BE2C (cell line): Measurements from ENCODE around the gene CUL5.

Experiments used
- DNase-seq: peaks from one replicate; pipeline ENCODE4 v3.0.0-alpha.2; 2020
- H3K27me3 ChIP-seq: fragments of 250-450 bp; sonication (Bioruptor Pico); 2 replicates; pipeline ENCODE4 v1.5.1; 2020; ENCODE audit warnings: mild to moderate bottlenecking
- H3K36me3 ChIP-seq: fragments of 250-450 bp; sonication (Bioruptor Pico); 2 replicates; pipeline ENCODE4 v1.5.1; 2020; ENCODE audit warnings: mild to moderate bottlenecking
- H3K4me1 ChIP-seq: fragments of 250-450 bp; sonication (Bioruptor Pico); 2 replicates; pipeline ENCODE4 v1.5.1; 2020
- H3K4me3 ChIP-seq: 2 replicates; pipeline ENCODE4 v1.5.1; 2011; ENCODE audit warnings: low read depth, low read length
- H3K9me3 ChIP-seq: fragments of 250-450 bp; sonication (Bioruptor Pico); 2 replicates; pipeline ENCODE4 v1.5.1; 2020
- CTCF ChIP-seq: IDR thresholded peaks from 2 replicates; pipeline ENCODE4 v1.5.1; 2012; ENCODE audit warnings: mild to moderate bottlenecking, low read depth, low read length

Gene CUL5

GRCh38 chr11:108137212-108137611 is 128.5 kb downstream of the CUL5 start:
- H3K36me3 ChIP-seq = peaks cover 63% of the 10 kb centered on the region
- no peak for DNase-seq
- no peaks in the 10 kb centered on the region for H3K9me3 ChIP-seq
- peaks cover 6% of the 10 kb centered on the region for H3K4me1 ChIP-seq
- no peak for TF ChIP-seq CTCF
- no peak overlapping the region for H3K4me3 ChIP-seq
- no peaks in the 10 kb centered on the region for H3K27me3 ChIP-seq

GRCh38 chr11:108142304-108142703 is 133.6 kb downstream of the CUL5 start:
- peaks cover 75% of the 10 kb centered on the region for H3K36me3 ChIP-seq
- DNase-seq = no peak
- no peaks in the 10 kb centered on the region for H3K9me3 ChIP-seq
- no peak overlapping the region for H3K4me3 ChIP-seq
- H3K4me1 ChIP-seq = no peaks in the 10 kb centered on the region
- no peak for TF ChIP-seq CTCF
- H3K27me3 ChIP-seq = no peaks in the 10 kb centered on the region

DNA sequence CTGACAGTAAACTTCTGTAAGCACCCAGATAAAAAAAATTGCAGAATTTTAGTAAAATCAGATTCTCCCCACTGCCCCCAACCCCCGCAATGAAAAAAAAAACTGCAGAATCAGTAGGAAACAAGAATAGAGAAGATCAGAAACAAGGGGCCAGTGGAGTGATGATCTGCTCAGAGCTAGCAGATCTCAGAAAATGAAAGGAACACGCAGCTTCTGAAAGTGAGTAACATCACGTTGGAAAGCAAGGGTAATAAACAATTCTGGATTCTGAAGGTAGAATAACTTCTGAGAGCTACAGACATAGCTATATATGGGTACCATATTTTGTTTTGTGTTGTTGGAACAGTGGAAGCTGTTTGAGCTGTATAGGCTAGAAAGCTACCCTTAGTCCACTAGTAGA is 135.9 kb downstream of the CUL5 start:
- DNase-seq = no peak
- H3K4me3 ChIP-seq = no peak overlapping the region
- no peaks in the 10 kb centered on the region for H3K9me3 ChIP-seq
- H3K4me1 ChIP-seq = peaks cover 8% of the 10 kb centered on the region; the same call in 1 of the 2 replicates
- H3K27me3 ChIP-seq = no peaks in the 10 kb centered on the region
- H3K36me3 ChIP-seq = peaks cover 85% of the 10 kb centered on the region
- TF ChIP-seq CTCF = no peak

- TF ChIP-seq CTCF = no peak
- Histone ChIP-seq H3K4me1 (peaks cover 8% of the 10 kb centered on the region; the same call in 1 of the 2 replicates), H3K27me3 (no peaks in the 10 kb centered on the region), H3K4me3 (no peak overlapping the region), H3K9me3 (no peaks in the 10 kb centered on the region), H3K36me3 (peaks cover 82% of the 10 kb centered on the region)
- DNase-seq = no peak
Measured at GRCh38 chr11:108147150-108147549, 138.5 kb downstream of the CUL5 start.

DNA sequence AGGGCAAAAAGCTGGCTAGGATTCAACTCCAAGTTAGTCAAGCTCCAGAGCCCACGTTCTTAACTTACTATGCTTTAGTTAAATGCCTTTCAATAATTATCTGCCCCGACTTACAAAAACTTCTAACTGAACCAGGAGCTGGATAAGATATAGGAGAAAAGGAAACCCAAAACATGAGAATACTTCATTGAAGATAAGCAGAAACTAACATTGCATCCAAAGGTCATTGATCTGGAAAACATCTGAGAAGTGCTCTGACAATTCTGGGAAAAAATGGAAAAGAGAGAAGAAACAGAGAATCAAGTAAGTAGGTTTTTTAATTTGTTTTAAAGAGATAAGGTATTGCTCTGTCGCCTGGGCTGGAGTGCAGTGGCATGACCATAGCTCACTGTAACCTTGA is 139.9 kb downstream of the CUL5 start:
- no peak for TF ChIP-seq CTCF
- Histone ChIP-seq H3K9me3 (no peaks in the 10 kb centered on the region), H3K27me3 (no peaks in the 10 kb centered on the region), H3K4me3 (no peak overlapping the region), H3K4me1 (peaks cover 8% of the 10 kb centered on the region; the same call in 1 of the 2 replicates), H3K36me3 (peaks cover 77% of the 10 kb centered on the region)
- DNase-seq = no peak

DNA sequence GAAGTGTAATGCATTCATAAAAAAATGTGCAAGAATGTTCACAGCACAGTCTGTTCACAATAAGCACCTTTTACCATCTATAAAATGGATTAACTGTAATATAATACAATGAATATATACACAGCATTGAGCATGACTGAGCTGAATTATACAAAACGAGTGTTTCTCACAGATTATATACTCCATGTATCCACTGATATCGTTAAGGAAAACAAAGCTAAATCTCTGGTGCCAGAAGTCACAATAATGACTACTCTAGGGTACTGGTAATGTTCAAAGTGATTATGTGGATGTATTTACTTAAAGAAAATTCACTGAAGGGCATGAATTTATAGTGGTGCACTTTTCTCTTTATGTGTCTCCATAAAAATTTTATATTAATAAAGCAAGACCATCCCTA is 145.9 kb downstream of the CUL5 start:
- H3K27me3 ChIP-seq = no peaks in the 10 kb centered on the region
- TF ChIP-seq CTCF = no peak
- no peaks in the 10 kb centered on the region for H3K9me3 ChIP-seq
- DNase-seq = no peak
- no peak overlapping the region for H3K4me3 ChIP-seq
- peaks cover 51% of the 10 kb centered on the region for H3K36me3 ChIP-seq
- no peaks in the 10 kb centered on the region for H3K4me1 ChIP-seq
